ENCODE measurements around the gene LCE1E. TPM values are rescaled to one million over a fixed set of nuclear protein-coding genes. Genes with fewer than 3 reads are reported as not detected.

LCE1E gene
- polyA plus RNA-seq, 1 experiment, result not detected

- Histone ChIP-seq H3K4me3 (ENCODE audit: low read depth, low read length) (no peak overlapping the region), H3K9me3 (ENCODE audit: control insufficient read depth, insufficient read depth, low read length) (peaks cover 6% of the 10 kb centered on the region; the same call in 1 of the 2 replicates), H3K27me3 (ENCODE audit: control insufficient read depth, insufficient read depth, low read length) (no peaks in the 10 kb centered on the region), H3K27ac (ENCODE audit: low read depth, low read length) (no peak overlapping the region)
- DNase-seq (ENCODE audit: low read depth, low spot score), result no peak
- POLR2A ChIA-PET, result no interaction called here
- CTCF ChIA-PET, result no interaction called here
- TF ChIP-seq CTCF (IDR thresholded peaks at IDR 0.05; ENCODE audit: low read depth, low read length), result no peak
These were observed 37.2 kb downstream of the LCE1E start for GRCh38 chr1:152823294-152823693.

DNA sequence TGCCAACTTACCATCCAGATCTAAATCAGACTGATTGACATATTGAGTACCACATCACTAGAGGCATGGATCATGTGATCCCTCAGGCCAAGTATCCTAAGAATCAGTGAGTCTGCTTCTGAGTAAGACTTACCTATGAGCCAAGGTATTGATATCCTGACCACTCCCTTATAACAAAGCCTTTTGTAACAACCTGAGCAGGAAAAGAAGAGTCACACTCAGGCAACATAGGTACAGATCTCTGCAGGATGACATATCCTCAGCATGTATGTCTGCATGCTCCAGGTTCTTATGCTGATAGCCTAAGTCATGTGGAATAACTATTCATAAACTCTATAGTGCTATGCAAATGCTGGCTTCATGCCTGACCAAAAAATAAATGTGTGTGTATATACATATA lies 38.9 kb downstream of the LCE1E start:
- CTCF ChIA-PET, result no interaction called here
- Histone ChIP-seq H3K4me3 (ENCODE audit: low read depth, low read length) (no peak overlapping the region), H3K27me3 (ENCODE audit: control insufficient read depth, insufficient read depth, low read length) (no peaks in the 10 kb centered on the region), H3K27ac (ENCODE audit: low read depth, low read length) (no peak overlapping the region), H3K9me3 (ENCODE audit: control insufficient read depth, insufficient read depth, low read length) (peaks cover 6% of the 10 kb centered on the region; the same call in 1 of the 2 replicates)
- POLR2A ChIA-PET, result no interaction called here
- no peak for TF ChIP-seq CTCF (IDR thresholded peaks at IDR 0.05; ENCODE audit: low read depth, low read length)
- no peak for DNase-seq (ENCODE audit: low read depth, low spot score)

GRCh38 chr1:152827173-152827572 lies 41.1 kb downstream of the LCE1E start, which contains the start of gene LCE1A:
Gene LCE1A, plus strand, starts transcription at chr1:152827473. Its CDS starts 0 bp downstream, at chr1:152827473.
- Histone ChIP-seq H3K4me3 (ENCODE audit: low read depth, low read length) (no peak within 1 kb of the TSS), H3K27ac (ENCODE audit: low read depth, low read length) (no peak within 1 kb of the TSS), H3K27me3 (ENCODE audit: control insufficient read depth, insufficient read depth, low read length) (no peaks in the 10 kb centered on the region), H3K9me3 (ENCODE audit: control insufficient read depth, insufficient read depth, low read length) (peaks cover 6% of the 10 kb centered on the region; the same call in 1 of the 2 replicates)
- POLR2A ChIA-PET, result no interaction called here
- DNase-seq (ENCODE audit: low read depth, low spot score), result no peak
- CTCF ChIA-PET, result no interaction called here
- no peak for TF ChIP-seq CTCF (IDR thresholded peaks at IDR 0.05; ENCODE audit: low read depth, low read length)

DNA sequence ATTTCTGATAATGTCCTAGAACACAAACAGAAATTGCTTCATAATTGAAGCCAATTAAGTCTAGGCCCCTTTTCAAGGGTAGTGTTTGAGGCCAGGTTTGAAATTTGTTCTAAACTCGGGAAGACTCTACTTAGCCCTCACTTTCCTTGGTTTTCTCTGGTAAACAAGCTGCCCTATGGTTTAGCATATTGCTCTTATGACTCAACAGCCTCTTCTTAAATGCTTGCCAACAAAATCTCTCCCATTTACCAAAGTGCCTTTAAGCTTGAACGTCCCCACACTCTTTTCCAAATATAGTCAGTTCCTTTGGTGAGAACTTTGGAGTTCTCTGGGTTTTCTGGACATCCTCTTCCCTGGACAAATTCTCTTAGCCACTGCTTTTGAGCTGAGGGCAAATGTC lies 50.8 kb downstream of the LCE1E start:
- no peak for TF ChIP-seq CTCF (IDR thresholded peaks at IDR 0.05; ENCODE audit: low read depth, low read length)
- Histone ChIP-seq H3K27ac (ENCODE audit: low read depth, low read length) (no peak overlapping the region), H3K4me3 (ENCODE audit: low read depth, low read length) (no peak overlapping the region), H3K9me3 (ENCODE audit: control insufficient read depth, insufficient read depth, low read length) (no peaks in the 10 kb centered on the region), H3K27me3 (ENCODE audit: control insufficient read depth, insufficient read depth, low read length) (no peaks in the 10 kb centered on the region)
- ChIA-PET CTCF (no interaction called here), POLR2A (no interaction called here)
- DNase-seq (ENCODE audit: low read depth, low spot score), result no peak

Other genes starting within 250 kb of the LCE1E start
- not detected in 2 replicates for gene LCE3E, start 219.5 kb upstream of the LCE1E start, polyA plus RNA-seq (2011; rRNA removed)
- gene LCE3D, start 205.7 kb upstream of the LCE1E start, polyA plus RNA-seq (2011; rRNA removed), result not detected in 2 replicates
- not detected in 2 replicates for gene LCE3C, start 186.0 kb upstream of the LCE1E start, polyA plus RNA-seq (2011; rRNA removed)
- not detected in 2 replicates for gene LCE3B, start 172.4 kb upstream of the LCE1E start, polyA plus RNA-seq (2011; rRNA removed)
- gene LCE3A, start 163.2 kb upstream of the LCE1E start, polyA plus RNA-seq (2011; rRNA removed), result not detected in 2 replicates
- gene LCE2D, start 122.9 kb upstream of the LCE1E start, polyA plus RNA-seq (2011; rRNA removed), result not detected in 2 replicates
- gene LCE2C, start 111.0 kb upstream of the LCE1E start, polyA plus RNA-seq (2011; rRNA removed), result not detected in 2 replicates
- not detected in 2 replicates for gene LCE2B, start 100.1 kb upstream of the LCE1E start, polyA plus RNA-seq (2011; rRNA removed)
- not detected in 2 replicates for gene LCE2A, start 87.9 kb upstream of the LCE1E start, polyA plus RNA-seq (2011; rRNA removed)
- gene LCE4A, start 78.1 kb upstream of the LCE1E start, polyA plus RNA-seq (2011; rRNA removed), result not detected in 2 replicates
- not detected in 2 replicates for gene KPRP, start 28.2 kb upstream of the LCE1E start, polyA plus RNA-seq (2011; rRNA removed)
- gene LCE1F, start 11.1 kb upstream of the LCE1E start, polyA plus RNA-seq (2011; rRNA removed), result not detected in 2 replicates
- gene LCE1D, start 10.5 kb downstream of the LCE1E start, polyA plus RNA-seq (2011; rRNA removed), result not detected in 2 replicates
- gene LCE1C, start 20.4 kb downstream of the LCE1E start, polyA plus RNA-seq (2011; rRNA removed), result not detected in 2 replicates
- not detected in 2 replicates for gene LCE1B, start 25.7 kb downstream of the LCE1E start, polyA plus RNA-seq (2011; rRNA removed)
- not detected in 2 replicates for gene LCE1A, start 41.2 kb downstream of the LCE1E start, polyA plus RNA-seq (2011; rRNA removed)
- gene LCE6A, start 56.6 kb downstream of the LCE1E start, polyA plus RNA-seq (2011; rRNA removed), result not detected in 2 replicates
- not detected in 2 replicates for gene LCE7A, start 73.7 kb downstream of the LCE1E start, polyA plus RNA-seq (2011; rRNA removed)
- gene SMCP, start 92.1 kb downstream of the LCE1E start, polyA plus RNA-seq (2011; rRNA removed), result not detected in 2 replicates
- not detected in 2 replicates for gene IVL, start 122.3 kb downstream of the LCE1E start, polyA plus RNA-seq (2011; rRNA removed)
- not detected in 2 replicates for gene SPRR5, start 160.9 kb downstream of the LCE1E start, polyA plus RNA-seq (2011; rRNA removed)
- not detected in 2 replicates for gene SPRR4, start 184.4 kb downstream of the LCE1E start, polyA plus RNA-seq (2011; rRNA removed)
- gene SPRR1A, start 197.8 kb downstream of the LCE1E start, polyA plus RNA-seq (2011; rRNA removed), result not detected in 2 replicates
- gene SPRR3, start 215.5 kb downstream of the LCE1E start, polyA plus RNA-seq (2011; rRNA removed), result not detected in 2 replicates
- not detected in 2 replicates for gene SPRR1B, start 244.9 kb downstream of the LCE1E start, polyA plus RNA-seq (2011; rRNA removed)